Activated gamma-delta T cell treated with anti-CD3 and anti-CD28 coated beads, Interleukin-2, amount 50 U/mL, for 16 hours (primary cell): ENCODE measurements around the gene MRPS18A.

Source experiments
- DNase-seq: peaks from one replicate; pipeline ENCODE4 v3.0.0-alpha.2; 2020; ENCODE audit warnings: low read depth

MRPS18A gene

GRCh38 chr6:43687437-43688347 is at the start of gene MRPS18A:
Gene MRPS18A, minus strand, starts transcription at chr6:43687791. Its CDS starts 12 bp downstream, at chr6:43687779.
- peak; percentile 67 for DNase-seq

- no peak for DNase-seq
These were observed 49.3 kb upstream of the MRPS18A start for GRCh38 chr6:43736844-43737243.

- DNase-seq: no peak
These were observed 48.7 kb upstream of the MRPS18A start for GRCh38 chr6:43736211-43736786.

GRCh38 chr6:43735642-43736199 is 48.1 kb upstream of the MRPS18A start:
- DNase-seq: no peak

- no peak for DNase-seq
These were observed 46.7 kb upstream of the MRPS18A start for GRCh38 chr6:43734294-43734665.

GRCh38 chr6:43733471-43734293 is 46.1 kb upstream of the MRPS18A start:
- DNase-seq: peak; percentile 43

GRCh38 chr6:43730634-43731033 is 43.0 kb upstream of the MRPS18A start:
- no peak for DNase-seq

- DNase-seq: no peak
These were observed 41.9 kb upstream of the MRPS18A start for GRCh38 chr6:43729537-43729936.

GRCh38 chr6:43728586-43728985 is 41.0 kb upstream of the MRPS18A start:
- no peak for DNase-seq

- no peak for DNase-seq
These were observed 40.0 kb upstream of the MRPS18A start for GRCh38 chr6:43727634-43728033.

GRCh38 chr6:43725643-43726580 is 38.3 kb upstream of the MRPS18A start:
- no peak for DNase-seq

- peak; percentile 63 for DNase-seq
These were observed 37.5 kb upstream of the MRPS18A start for GRCh38 chr6:43724914-43725642.

- no peak for DNase-seq
These were observed 36.8 kb upstream of the MRPS18A start for GRCh38 chr6:43724354-43724753.

- peak; percentile 55 for DNase-seq
These were observed 36.2 kb upstream of the MRPS18A start for GRCh38 chr6:43723737-43724295.

- no peak for DNase-seq
These were observed 35.4 kb upstream of the MRPS18A start for GRCh38 chr6:43722920-43723545.

- DNase-seq: no peak
These were observed 33.4 kb upstream of the MRPS18A start for GRCh38 chr6:43720999-43721398.

- no peak for DNase-seq
These were observed 31.9 kb upstream of the MRPS18A start for GRCh38 chr6:43719511-43719910.

- DNase-seq: no peak
These were observed 31.0 kb upstream of the MRPS18A start for GRCh38 chr6:43718387-43719105.

GRCh38 chr6:43717822-43718221 is 30.2 kb upstream of the MRPS18A start:
- DNase-seq: no peak
